Activated T-cell treated with anti-CD3 and anti-CD28 coated beads for 1 hour (primary cell): ENCODE measurements around the gene ACSL1.

Source experiments
- DNase-seq: peaks from one replicate; pipeline ENCODE4 v3.0.0-alpha.2; 2020; ENCODE audit warnings: low read depth

ACSL1 gene

GRCh38 chr4:184810720-184811119 is 15.0 kb downstream of the ACSL1 start:
- no peak for DNase-seq

- no peak for DNase-seq
Measured at GRCh38 chr4:184808713-184809050, 17.1 kb downstream of the ACSL1 start.

- no peak for DNase-seq
Measured at GRCh38 chr4:184807797-184808712, 17.7 kb downstream of the ACSL1 start.

GRCh38 chr4:184807256-184807655 is 18.5 kb downstream of the ACSL1 start:
- no peak for DNase-seq

GRCh38 chr4:184806711-184807110 is 19.1 kb downstream of the ACSL1 start:
- DNase-seq = no peak

GRCh38 chr4:184806229-184806550 is 19.6 kb downstream of the ACSL1 start:
- DNase-seq = no peak

- DNase-seq = no peak
Measured at GRCh38 chr4:184805462-184806228, 20.1 kb downstream of the ACSL1 start.

GRCh38 chr4:184804621-184805020 is 21.1 kb downstream of the ACSL1 start:
- no peak for DNase-seq

GRCh38 chr4:184803874-184804273 is 21.9 kb downstream of the ACSL1 start:
- DNase-seq = no peak

GRCh38 chr4:184803133-184803532 is 22.6 kb downstream of the ACSL1 start:
- DNase-seq = no peak

- no peak for DNase-seq
Measured at GRCh38 chr4:184802697-184803015, 23.1 kb downstream of the ACSL1 start.

GRCh38 chr4:184801781-184802696 is 23.7 kb downstream of the ACSL1 start:
- DNase-seq = no peak

- DNase-seq = no peak
Measured at GRCh38 chr4:184798504-184798903, 27.3 kb downstream of the ACSL1 start.

- no peak for DNase-seq
Measured at GRCh38 chr4:184796906-184797305, 28.9 kb downstream of the ACSL1 start.

- no peak for DNase-seq
Measured at GRCh38 chr4:184795214-184795844, 30.4 kb downstream of the ACSL1 start.

- no peak for DNase-seq
Measured at GRCh38 chr4:184794470-184794869, 31.3 kb downstream of the ACSL1 start.

- no peak for DNase-seq
Measured at GRCh38 chr4:184793735-184794355, 31.9 kb downstream of the ACSL1 start.

- peak; percentile 28 for DNase-seq
Measured at GRCh38 chr4:184792950-184793555, 32.7 kb downstream of the ACSL1 start.

GRCh38 chr4:184792334-184792733 is 33.4 kb downstream of the ACSL1 start:
- no peak for DNase-seq

GRCh38 chr4:184790826-184791225 is 34.9 kb downstream of the ACSL1 start:
- DNase-seq = no peak
